ENCODE data around the gene VPREB3.

DNA sequence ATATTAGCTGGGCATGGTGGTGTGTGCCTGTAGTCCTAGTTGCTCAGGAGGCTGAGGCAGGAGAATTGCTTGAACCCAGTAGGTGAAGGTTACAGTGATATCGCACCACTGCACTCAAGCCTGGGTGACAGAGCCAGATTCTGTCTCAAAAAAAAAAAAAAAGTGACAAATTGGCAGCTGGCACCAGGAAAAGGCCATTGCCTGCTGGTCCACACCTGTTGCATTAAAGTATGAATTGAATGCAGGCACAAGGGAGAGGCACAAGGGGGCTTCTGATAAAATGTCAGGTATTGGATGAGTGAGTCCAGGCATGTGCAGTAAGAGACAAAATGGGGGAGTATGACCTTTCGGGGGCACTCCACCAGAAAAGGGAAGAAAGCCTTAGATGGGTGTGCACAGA lies 31.5 kb downstream of the VPREB3 start:
- TF ChIP-seq POLR2A (IDR thresholded peaks at IDR 0.05), result no peak
- TF ChIP-seq, protein P1, sequence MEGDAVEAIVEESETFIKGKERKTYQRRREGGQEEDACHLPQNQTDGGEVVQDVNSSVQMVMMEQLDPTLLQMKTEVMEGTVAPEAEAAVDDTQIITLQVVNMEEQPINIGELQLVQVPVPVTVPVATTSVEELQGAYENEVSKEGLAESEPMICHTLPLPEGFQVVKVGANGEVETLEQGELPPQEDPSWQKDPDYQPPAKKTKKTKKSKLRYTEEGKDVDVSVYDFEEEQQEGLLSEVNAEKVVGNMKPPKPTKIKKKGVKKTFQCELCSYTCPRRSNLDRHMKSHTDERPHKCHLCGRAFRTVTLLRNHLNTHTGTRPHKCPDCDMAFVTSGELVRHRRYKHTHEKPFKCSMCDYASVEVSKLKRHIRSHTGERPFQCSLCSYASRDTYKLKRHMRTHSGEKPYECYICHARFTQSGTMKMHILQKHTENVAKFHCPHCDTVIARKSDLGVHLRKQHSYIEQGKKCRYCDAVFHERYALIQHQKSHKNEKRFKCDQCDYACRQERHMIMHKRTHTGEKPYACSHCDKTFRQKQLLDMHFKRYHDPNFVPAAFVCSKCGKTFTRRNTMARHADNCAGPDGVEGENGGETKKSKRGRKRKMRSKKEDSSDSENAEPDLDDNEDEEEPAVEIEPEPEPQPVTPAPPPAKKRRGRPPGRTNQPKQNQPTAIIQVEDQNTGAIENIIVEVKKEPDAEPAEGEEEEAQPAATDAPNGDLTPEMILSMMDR (IDR thresholded peaks at IDR 0.05), result no peak

All from sigmoid colon (tissue), 3 donors.